WERI-Rb-1 (cell line): Measurements from ENCODE around the gene KANSL1.

Experiments used
- DNase-seq: peaks from one replicate; pipeline ENCODE4 v3.0.0-alpha.2; 2020
- H3K27ac ChIP-seq: fragments of 250-450 bp; sonication (Bioruptor Pico); 2 replicates; pipeline ENCODE4 v1.5.1; 2020; ENCODE audit warnings: mild to moderate bottlenecking, moderate library complexity
- H3K27me3 ChIP-seq: fragments of 250-450 bp; sonication (Bioruptor Pico); 2 replicates; pipeline ENCODE4 v1.5.1; 2021; ENCODE audit warnings: mild to moderate bottlenecking, low read depth, moderate library complexity; ENCODE audit not compliant: insufficient read depth, severe bottlenecking
- H3K36me3 ChIP-seq: fragments of 250-450 bp; sonication (Bioruptor Pico); 2 replicates; pipeline ENCODE4 v1.5.1; 2020; ENCODE audit warnings: mild to moderate bottlenecking, moderate library complexity
- H3K4me3 ChIP-seq: 2 replicates; pipeline ENCODE4 v1.5.1; 2011; ENCODE audit warnings: low read depth, mild to moderate bottlenecking, control low read depth, low read length
- H3K9me3 ChIP-seq: fragments of 250-450 bp; sonication (Bioruptor Pico); 2 replicates; pipeline ENCODE4 v1.5.1; 2021; ENCODE audit warnings: mild to moderate bottlenecking, moderate library complexity; ENCODE audit not compliant: severe bottlenecking
- TF ChIP-seq, protein P1 (sequence below): IDR thresholded peaks from 2 replicates; pipeline ENCODE4 v1.5.1; 2011; ENCODE audit warnings: low read depth, mild to moderate bottlenecking, control low read depth, inconsistent platforms, low read length

Gene KANSL1

DNA sequence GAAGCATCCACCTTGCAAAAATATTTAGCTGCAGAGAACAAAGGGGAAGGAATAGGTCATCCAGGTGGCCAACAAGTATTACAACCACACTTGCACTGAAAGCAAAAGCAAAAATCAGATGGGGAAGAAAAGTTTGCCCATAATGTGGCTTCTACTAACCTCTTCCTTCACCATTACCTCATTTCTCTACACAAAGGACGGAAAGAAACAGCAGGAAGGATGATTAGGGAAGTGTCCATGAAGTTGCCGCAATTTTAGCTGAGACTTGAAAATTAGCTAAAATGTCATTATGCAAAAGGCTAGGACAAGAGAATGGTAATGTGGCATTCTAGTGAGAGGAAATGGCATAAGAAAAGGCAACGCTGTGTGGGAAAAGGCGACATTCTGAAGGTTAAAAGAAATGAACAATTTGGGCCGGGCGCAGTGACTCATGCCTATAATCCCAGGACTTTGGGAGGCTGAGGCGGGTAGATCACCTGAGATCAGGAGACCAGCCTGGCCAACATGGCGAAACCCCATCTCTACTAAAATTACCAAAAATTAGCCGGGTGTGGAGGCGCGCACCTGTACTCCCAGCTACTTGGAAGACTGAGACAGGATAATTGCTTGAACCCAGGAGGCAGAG lies 13.7 kb downstream of the KANSL1 start:
- H3K27ac ChIP-seq, result no peak overlapping the region

DNA sequence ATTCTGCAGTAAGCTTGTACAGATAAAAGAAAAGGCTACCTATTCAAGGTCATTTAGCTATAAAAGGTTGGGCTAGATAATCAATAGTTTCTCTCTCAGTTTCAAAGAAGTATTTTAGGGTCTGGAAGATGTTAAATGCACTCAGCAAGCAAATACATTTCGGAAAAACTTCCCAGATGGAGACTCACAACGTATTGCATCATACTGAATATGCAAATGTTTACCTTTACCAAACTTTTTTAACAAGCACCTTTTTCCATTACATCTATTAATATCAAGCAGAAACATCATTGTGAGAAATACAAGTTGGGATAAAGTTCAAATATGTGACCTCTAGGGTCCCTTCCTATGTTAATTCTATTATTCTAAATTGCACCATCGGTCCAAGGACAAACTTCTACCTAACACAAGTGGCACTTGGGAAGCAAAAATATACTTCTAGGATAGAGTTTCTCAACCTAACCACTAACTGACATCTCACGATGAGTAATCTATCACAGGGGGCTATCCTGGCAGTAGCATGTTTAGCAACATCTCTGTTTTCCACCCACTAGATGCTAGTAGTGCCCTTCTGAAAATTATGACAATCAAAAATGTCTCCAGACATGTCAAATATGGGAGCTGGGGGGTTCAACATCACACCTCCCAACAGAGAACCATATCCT lies 14.5 kb downstream of the KANSL1 start:
- peaks cover 19% of the 10 kb centered on the region for H3K36me3 ChIP-seq
- TF ChIP-seq, protein P1, sequence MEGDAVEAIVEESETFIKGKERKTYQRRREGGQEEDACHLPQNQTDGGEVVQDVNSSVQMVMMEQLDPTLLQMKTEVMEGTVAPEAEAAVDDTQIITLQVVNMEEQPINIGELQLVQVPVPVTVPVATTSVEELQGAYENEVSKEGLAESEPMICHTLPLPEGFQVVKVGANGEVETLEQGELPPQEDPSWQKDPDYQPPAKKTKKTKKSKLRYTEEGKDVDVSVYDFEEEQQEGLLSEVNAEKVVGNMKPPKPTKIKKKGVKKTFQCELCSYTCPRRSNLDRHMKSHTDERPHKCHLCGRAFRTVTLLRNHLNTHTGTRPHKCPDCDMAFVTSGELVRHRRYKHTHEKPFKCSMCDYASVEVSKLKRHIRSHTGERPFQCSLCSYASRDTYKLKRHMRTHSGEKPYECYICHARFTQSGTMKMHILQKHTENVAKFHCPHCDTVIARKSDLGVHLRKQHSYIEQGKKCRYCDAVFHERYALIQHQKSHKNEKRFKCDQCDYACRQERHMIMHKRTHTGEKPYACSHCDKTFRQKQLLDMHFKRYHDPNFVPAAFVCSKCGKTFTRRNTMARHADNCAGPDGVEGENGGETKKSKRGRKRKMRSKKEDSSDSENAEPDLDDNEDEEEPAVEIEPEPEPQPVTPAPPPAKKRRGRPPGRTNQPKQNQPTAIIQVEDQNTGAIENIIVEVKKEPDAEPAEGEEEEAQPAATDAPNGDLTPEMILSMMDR, result no peak
- DNase-seq, result no peak
- no peaks in the 10 kb centered on the region for H3K27me3 ChIP-seq
- H3K27ac ChIP-seq, result no peak overlapping the region
- no peaks in the 10 kb centered on the region for H3K9me3 ChIP-seq
- H3K4me3 ChIP-seq, result no peak overlapping the region

More for the DNA sequence above, 13.7 kb downstream of the KANSL1 start:
- DNase-seq, result no peak
- TF ChIP-seq, protein P1, result no peak
- Histone ChIP-seq H3K36me3 (peaks cover 19% of the 10 kb centered on the region), H3K9me3 (no peaks in the 10 kb centered on the region), H3K4me3 (no peak overlapping the region), H3K27me3 (no peaks in the 10 kb centered on the region)

DNA sequence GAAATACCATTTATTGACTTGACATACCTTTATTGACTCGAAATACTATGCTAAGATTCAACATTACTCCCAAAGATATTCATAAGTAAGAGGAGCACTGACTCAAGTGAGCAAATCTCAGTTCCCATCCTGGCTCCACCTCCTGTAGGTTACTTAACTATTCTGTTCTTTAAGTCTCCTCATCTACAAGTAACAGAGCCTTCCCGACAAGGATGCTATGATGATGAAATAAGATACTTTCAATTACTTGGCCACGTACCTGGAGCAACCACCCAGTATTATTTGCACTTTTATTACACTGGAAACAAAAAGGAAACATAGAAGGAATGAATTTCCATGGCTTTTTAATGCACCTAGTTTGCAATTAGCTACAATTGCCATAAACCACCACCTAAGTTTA lies 16.3 kb downstream of the KANSL1 start:
- Histone ChIP-seq H3K27me3 (no peaks in the 10 kb centered on the region), H3K4me3 (no peak overlapping the region), H3K36me3 (peaks cover 19% of the 10 kb centered on the region), H3K9me3 (no peaks in the 10 kb centered on the region), H3K27ac (no peak overlapping the region)
- DNase-seq, result no peak
- TF ChIP-seq, protein P1, result no peak

DNA sequence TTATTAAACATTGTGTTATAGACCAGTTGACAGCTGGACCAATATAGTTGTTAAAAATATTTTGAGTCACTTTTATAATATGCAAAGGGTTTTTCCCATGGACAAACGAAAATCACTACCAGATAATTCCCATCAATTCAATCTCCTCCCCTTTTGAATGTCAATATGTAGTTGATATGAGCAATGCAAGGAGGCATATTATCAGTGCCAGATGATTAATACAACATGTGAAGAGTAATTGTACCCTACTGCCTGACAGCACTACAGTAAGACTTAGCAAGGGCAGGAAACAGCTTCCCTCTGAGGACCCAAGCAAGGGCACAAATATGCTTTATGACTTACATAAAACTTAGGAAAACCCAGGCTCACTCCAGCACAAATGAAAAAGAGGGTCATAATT lies 17.3 kb downstream of the KANSL1 start:
- Histone ChIP-seq H3K9me3 (no peaks in the 10 kb centered on the region), H3K27me3 (no peaks in the 10 kb centered on the region), H3K36me3 (peaks cover 28% of the 10 kb centered on the region), H3K27ac (no peak overlapping the region), H3K4me3 (no peak overlapping the region)
- DNase-seq, result no peak
- TF ChIP-seq, protein P1, result no peak

DNA sequence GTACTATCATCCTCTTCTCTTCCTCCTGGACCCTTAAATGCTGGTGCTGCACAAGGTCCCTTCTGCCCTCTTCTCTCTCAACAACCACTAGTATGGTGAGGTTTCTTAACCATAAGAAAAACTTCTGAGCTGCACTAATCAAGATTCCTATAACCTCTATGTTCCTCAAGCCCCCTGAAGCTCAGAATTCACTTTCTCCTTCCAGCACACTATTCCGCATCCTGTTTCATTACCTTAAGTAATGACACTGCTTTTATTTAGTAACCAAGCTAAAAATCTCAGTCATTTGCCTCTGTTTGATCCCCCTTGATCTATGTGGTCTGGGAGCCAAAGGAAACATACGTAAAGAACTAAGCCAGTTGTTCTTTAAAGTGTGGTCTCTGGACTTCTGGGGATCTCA lies 20.1 kb downstream of the KANSL1 start:
- H3K9me3 ChIP-seq, result no peaks in the 10 kb centered on the region
- TF ChIP-seq, protein P1, result no peak
- no peaks in the 10 kb centered on the region for H3K27me3 ChIP-seq
- peaks cover 48% of the 10 kb centered on the region for H3K36me3 ChIP-seq
- no peak for DNase-seq
- no peak overlapping the region for H3K27ac ChIP-seq
- H3K4me3 ChIP-seq, result no peak overlapping the region

DNA sequence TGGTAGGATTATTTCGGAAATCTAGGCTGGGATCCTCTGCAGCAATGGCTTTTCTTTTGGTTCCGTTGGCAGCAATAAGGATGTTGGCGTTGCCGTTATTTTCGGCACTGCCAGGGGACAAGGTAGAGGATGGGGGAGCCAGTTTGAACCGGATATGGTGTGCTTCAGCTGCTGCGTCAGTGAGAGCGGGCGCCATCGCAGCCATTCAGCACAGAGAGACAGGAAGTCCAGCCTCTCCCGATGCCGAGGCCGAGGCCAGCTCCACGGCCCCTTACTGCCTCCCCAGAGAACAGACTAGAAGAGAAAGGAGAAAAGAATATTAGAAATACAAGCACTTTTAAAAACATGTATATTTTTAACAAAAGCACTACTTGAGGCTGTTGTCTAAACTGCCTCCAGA lies 21.3 kb downstream of the KANSL1 start:
- TF ChIP-seq, protein P1, result no peak
- DNase-seq, result no peak
- H3K36me3 ChIP-seq, result peaks cover 59% of the 10 kb centered on the region
- H3K27ac ChIP-seq, result no peak overlapping the region
- no peak overlapping the region for H3K4me3 ChIP-seq
- no peaks in the 10 kb centered on the region for H3K27me3 ChIP-seq
- no peaks in the 10 kb centered on the region for H3K9me3 ChIP-seq
